Measurements from ENCODE around the gene PID1. TPM values are rescaled to one million over a fixed set of nuclear protein-coding genes. Genes with fewer than 3 reads are reported as not detected.

PID1 gene
- polyA plus RNA-seq, 1 of the 3 experiments (the other 2 are of a cell fraction) = 0.16 TPM

DNA sequence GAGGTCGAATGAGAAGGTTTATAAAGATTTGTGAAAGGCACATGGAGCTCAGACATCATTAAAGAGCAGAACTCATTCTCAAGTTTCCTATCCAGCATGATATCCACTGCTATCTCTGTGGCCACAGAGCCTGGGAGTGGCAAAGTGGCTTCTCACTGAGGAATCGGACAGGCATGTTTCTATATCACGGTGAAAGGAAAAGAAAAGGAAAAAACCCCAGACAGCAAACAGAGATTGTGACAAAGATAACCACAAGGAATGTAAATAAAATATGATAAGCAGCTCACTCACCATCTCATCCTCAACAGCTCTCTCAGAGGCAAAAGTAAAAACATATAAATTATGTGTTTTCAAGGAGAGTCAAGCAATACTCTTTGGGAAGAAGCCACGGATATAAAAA lies 2.5 kb downstream of the PID1 start:
- ChIA-PET CTCF (interaction anchor here (0.8 to 3.2 kb wide), 4 partner anchors 27 to 580 kb away, joined by 3 to 17 read pairs (median 4); no protein-coding TSS in a partner anchor), POLR2A (no interaction called here)
- H3K9me2 ChIP-seq = no peaks in the 10 kb centered on the region
- H3K9me3 ChIP-seq = no peaks in the 10 kb centered on the region
- no peak overlapping the region for H2AFZ ChIP-seq (ENCODE audit: low read depth)
- no peak overlapping the region for H3K4me3 ChIP-seq (ENCODE audit: low read depth in 2 of 2, low read length in 1 of 2)
- H3F3A ChIP-seq (replicated peaks; ENCODE audit: insufficient read depth) = no peaks in the 10 kb centered on the region
- H3K36me3 ChIP-seq (replicated peaks in 1 of 2; ENCODE audit: control insufficient read depth in 1 of 2, insufficient read depth in 2 of 2, low read length in 1 of 2) = no peaks in the 10 kb centered on the region
- no peaks in the 10 kb centered on the region for H4K20me1 ChIP-seq (ENCODE audit: insufficient read depth)
- no peaks in the 10 kb centered on the region for H3K27me3 ChIP-seq (ENCODE audit: insufficient read depth)
- H3K27ac ChIP-seq (ENCODE audit: low read depth in 2 of 2, low read length in 1 of 2) = no peak overlapping the region
- WGBS (ENCODE audit: low lambda C conversion rate) = 40% methylated on average over 4 of the region's 4 CpGs
- DNase-seq = no peak
- H3K4me2 ChIP-seq = no peak overlapping the region
- no peak overlapping the region for H3K9ac ChIP-seq
- peaks cover 0 to 2% of the 10 kb centered on the region in 2 experiments; a peak in 1 of 4 replicates for H3K4me1 ChIP-seq (ENCODE audit: control insufficient read depth in 1 of 2, insufficient read depth in 2 of 2, low read depth in 1 of 2, low read length in 1 of 2)
- TF ChIP-seq GATA2 (CRISPR knock-in tag; IDR thresholded peaks at IDR 0.05) (no peak), RXRA (IDR thresholded peaks at IDR 0.05; ENCODE audit: borderline replicate concordance, low read depth) (no peak), YY1 (IDR thresholded peaks at IDR 0.05; ENCODE audit: low read depth) (no peak), RAD21 (IDR thresholded peaks at IDR 0.05; ENCODE audit: low read length) (no peak), FOXJ3 (CRISPR knock-in tag; IDR thresholded peaks at IDR 0.05) (no peak), FOXM1 (IDR thresholded peaks at IDR 0.05; ENCODE audit: low read depth) (no peak), RFX5 (IDR thresholded peaks at IDR 0.05; ENCODE audit: low read length) (no peak)
- TF ChIP-seq, protein P1, sequence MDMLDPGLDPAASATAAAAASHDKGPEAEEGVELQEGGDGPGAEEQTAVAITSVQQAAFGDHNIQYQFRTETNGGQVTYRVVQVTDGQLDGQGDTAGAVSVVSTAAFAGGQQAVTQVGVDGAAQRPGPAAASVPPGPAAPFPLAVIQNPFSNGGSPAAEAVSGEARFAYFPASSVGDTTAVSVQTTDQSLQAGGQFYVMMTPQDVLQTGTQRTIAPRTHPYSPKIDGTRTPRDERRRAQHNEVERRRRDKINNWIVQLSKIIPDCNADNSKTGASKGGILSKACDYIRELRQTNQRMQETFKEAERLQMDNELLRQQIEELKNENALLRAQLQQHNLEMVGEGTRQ (IDR thresholded peaks at IDR 0.05; ENCODE audit: borderline replicate concordance, low read depth, low read length) = no peak
- TF ChIP-seq, protein P2, sequence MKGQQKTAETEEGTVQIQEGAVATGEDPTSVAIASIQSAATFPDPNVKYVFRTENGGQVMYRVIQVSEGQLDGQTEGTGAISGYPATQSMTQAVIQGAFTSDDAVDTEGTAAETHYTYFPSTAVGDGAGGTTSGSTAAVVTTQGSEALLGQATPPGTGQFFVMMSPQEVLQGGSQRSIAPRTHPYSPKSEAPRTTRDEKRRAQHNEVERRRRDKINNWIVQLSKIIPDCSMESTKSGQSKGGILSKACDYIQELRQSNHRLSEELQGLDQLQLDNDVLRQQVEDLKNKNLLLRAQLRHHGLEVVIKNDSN (IDR thresholded peaks at IDR 0.05; ENCODE audit: borderline replicate concordance, low read depth) = no peak
- H3K79me2 ChIP-seq (ENCODE audit: insufficient read depth) = no peaks in the 10 kb centered on the region

DNA sequence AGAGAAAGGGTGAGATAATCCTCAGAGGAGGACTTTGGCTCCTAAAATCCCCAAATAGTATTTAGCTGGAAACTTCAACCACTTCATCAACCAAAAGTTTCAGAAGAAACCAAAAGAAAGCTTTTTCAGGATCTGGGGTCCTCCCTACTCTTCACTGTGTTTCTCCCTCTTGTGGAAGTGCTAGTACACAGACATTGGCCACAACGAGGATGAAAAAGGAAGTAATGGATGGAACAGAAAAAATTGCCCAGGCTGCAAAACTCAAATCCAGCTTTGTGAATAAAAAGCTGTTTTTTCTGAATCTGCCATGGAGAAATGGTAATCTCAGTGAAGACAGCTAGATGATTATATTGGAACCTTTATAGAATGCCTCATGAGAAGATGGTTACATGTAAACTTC lies 4.0 kb downstream of the PID1 start:
- Histone ChIP-seq H2AFZ (ENCODE audit: low read depth) (no peak overlapping the region), H3F3A (replicated peaks; ENCODE audit: insufficient read depth) (no peaks in the 10 kb centered on the region), H3K36me3 (replicated peaks in 1 of 2; ENCODE audit: control insufficient read depth in 1 of 2, insufficient read depth in 2 of 2, low read length in 1 of 2) (no peaks in the 10 kb centered on the region), H4K20me1 (ENCODE audit: insufficient read depth) (no peaks in the 10 kb centered on the region), H3K4me3 (ENCODE audit: low read depth in 2 of 2, low read length in 1 of 2) (no peak overlapping the region), H3K4me2 (no peak overlapping the region), H3K79me2 (ENCODE audit: insufficient read depth) (no peaks in the 10 kb centered on the region), H3K9ac (no peak overlapping the region), H3K9me3 (no peaks in the 10 kb centered on the region), H3K9me2 (no peaks in the 10 kb centered on the region), H3K27me3 (ENCODE audit: insufficient read depth) (no peaks in the 10 kb centered on the region), H3K27ac (ENCODE audit: low read depth in 2 of 2, low read length in 1 of 2) (no peak overlapping the region), H3K4me1 (ENCODE audit: control insufficient read depth in 1 of 2, insufficient read depth in 2 of 2, low read depth in 1 of 2, low read length in 1 of 2) (peaks cover 0 to 2% of the 10 kb centered on the region in 2 experiments; a peak in 1 of 4 replicates)
- CTCF ChIA-PET = interaction anchor here (1.1 kb wide), 1 partner anchor 70 kb away, joined by 3 read pairs; no protein-coding TSS in a partner anchor
- TF ChIP-seq, protein P3, sequence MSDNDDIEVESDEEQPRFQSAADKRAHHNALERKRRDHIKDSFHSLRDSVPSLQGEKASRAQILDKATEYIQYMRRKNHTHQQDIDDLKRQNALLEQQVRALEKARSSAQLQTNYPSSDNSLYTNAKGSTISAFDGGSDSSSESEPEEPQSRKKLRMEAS (IDR thresholded peaks at IDR 0.05; ENCODE audit: low read depth) = no peak
- no peak for DNase-seq
- POLR2A ChIA-PET = no interaction called here
- 10% methylated on average over 1 of the region's 1 CpG for WGBS (ENCODE audit: low lambda C conversion rate)

DNA sequence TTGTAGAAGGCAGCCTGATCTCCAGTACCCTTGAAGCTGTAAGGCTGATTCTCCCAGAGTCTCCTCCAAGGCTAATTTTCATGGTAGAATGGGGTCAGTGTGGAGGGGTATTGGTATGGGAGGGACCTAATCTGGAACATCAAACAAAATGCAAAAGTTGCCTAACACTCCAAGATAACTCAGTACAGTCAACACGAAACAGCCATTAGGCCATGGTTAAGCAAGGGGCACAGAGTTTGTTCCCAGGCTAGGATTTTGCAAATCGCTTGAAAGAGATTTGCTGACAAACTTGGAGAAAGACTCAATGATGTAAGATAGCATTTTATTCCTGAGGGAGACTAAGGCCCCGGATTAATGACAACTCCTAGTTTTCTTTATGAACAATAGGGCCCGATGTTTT lies 5.4 kb downstream of the PID1 start:
- Histone ChIP-seq H3K4me3 (ENCODE audit: low read depth in 2 of 2, low read length in 1 of 2) (no peak overlapping the region), H3K27ac (ENCODE audit: low read depth in 2 of 2, low read length in 1 of 2) (no peak overlapping the region), H3K9me3 (no peaks in the 10 kb centered on the region), H3K27me3 (ENCODE audit: insufficient read depth) (no peaks in the 10 kb centered on the region), H3K79me2 (ENCODE audit: insufficient read depth) (no peaks in the 10 kb centered on the region), H3K9me2 (no peaks in the 10 kb centered on the region), H3K4me2 (no peak overlapping the region), H3F3A (replicated peaks; ENCODE audit: insufficient read depth) (no peaks in the 10 kb centered on the region), H3K4me1 (ENCODE audit: control insufficient read depth in 1 of 2, insufficient read depth in 2 of 2, low read depth in 1 of 2, low read length in 1 of 2) (peaks cover 0 to 2% of the 10 kb centered on the region in 2 experiments; a peak in 1 of 4 replicates), H2AFZ (ENCODE audit: low read depth) (no peak overlapping the region), H4K20me1 (ENCODE audit: insufficient read depth) (no peaks in the 10 kb centered on the region), H3K36me3 (replicated peaks in 1 of 2; ENCODE audit: control insufficient read depth in 1 of 2, insufficient read depth in 2 of 2, low read length in 1 of 2) (no peaks in the 10 kb centered on the region), H3K9ac (no peak overlapping the region)
- ChIA-PET CTCF (interaction anchor here (1.4 to 2.6 kb wide), 2 partner anchors 8 to 576 kb away, joined by 3 to 10 read pairs; no protein-coding TSS in a partner anchor), POLR2A (no interaction called here)
- WGBS (ENCODE audit: low lambda C conversion rate) = 36% methylated on average over 4 of the region's 4 CpGs
- DNase-seq = no peak
- TF ChIP-seq TEAD4 (IDR thresholded peaks at IDR 0.05; ENCODE audit: borderline replicate concordance, insufficient read depth) = no peak
- no peak for TF ChIP-seq FOXJ3 (CRISPR knock-in tag; IDR thresholded peaks at IDR 0.05)
- TF ChIP-seq RCOR1 (IDR thresholded peaks at IDR 0.05; ENCODE audit: low read length) = no peak
- TF ChIP-seq EP300 (IDR thresholded peaks at IDR 0.05; ENCODE audit: borderline replicate concordance in 1 of 2, low read depth in 1 of 2, low read length in 1 of 2) = no peak
- TF ChIP-seq SIN3A (IDR thresholded peaks at IDR 0.05; ENCODE audit: borderline replicate concordance, low read depth, low read length) = no peak
- TF ChIP-seq, protein P4, sequence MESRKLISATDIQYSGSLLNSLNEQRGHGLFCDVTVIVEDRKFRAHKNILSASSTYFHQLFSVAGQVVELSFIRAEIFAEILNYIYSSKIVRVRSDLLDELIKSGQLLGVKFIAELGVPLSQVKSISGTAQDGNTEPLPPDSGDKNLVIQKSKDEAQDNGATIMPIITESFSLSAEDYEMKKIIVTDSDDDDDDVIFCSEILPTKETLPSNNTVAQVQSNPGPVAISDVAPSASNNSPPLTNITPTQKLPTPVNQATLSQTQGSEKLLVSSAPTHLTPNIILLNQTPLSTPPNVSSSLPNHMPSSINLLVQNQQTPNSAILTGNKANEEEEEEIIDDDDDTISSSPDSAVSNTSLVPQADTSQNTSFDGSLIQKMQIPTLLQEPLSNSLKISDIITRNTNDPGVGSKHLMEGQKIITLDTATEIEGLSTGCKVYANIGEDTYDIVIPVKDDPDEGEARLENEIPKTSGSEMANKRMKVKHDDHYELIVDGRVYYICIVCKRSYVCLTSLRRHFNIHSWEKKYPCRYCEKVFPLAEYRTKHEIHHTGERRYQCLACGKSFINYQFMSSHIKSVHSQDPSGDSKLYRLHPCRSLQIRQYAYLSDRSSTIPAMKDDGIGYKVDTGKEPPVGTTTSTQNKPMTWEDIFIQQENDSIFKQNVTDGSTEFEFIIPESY (IDR thresholded peaks at IDR 0.05; ENCODE audit: borderline replicate concordance, low read depth) = no peak
- TF ChIP-seq MEF2A (IDR thresholded peaks at IDR 0.05; ENCODE audit: borderline replicate concordance, low read depth) = no peak
